PC-3 (cell line): ENCODE measurements around the gene TMEM242. TPM values are rescaled to one million over a fixed set of nuclear protein-coding genes. Genes with fewer than 3 reads are reported as not detected.

Experiments
- ATAC-seq: fragments of 200-7000 bp; cut with Tn5 transposase; 2 replicates; pipeline ENCODE4 v1.9.1; 2020; ENCODE audit warnings: mild to moderate bottlenecking, moderate library complexity
- BruUV-seq: library from RNA; stranded (reverse); fragments of 400-500 nt; replicated peaks from 2 replicates; lab custom pipeline; 2021; lab: Mats Ljungman, UMichigan
- CTCF ChIA-PET: fragments of 300-600 bp; sonication (Branson Sonifier 250); formaldehyde crosslinking; loops from one replicate; lab custom pipeline; 2022; ENCODE audit warnings: antibody characterized with exemption; lab: Charles Lee
- POLR2A ChIA-PET: fragments of 300-600 bp; sonication (Branson Sonifier 250); formaldehyde crosslinking; loops from one replicate; lab custom pipeline; 2022; ENCODE audit warnings: antibody characterized with exemption; ENCODE audit not compliant: unreplicated experiment; lab: Charles Lee
- DNase-seq: peaks from one replicate; pipeline ENCODE4 v3.0.0-alpha.2; 2015
- H2AFZ ChIP-seq: fragments of 300-600 bp; sonication (generic); 2 replicates; pipeline ENCODE4 v1.6.0; 2016; ENCODE audit warnings: antibody characterized with exemption, low read length
- H3F3A ChIP-seq: fragments of 300-600 bp; sonication (generic); one replicate; pipeline ENCODE4 v1.6.0; 2017; ENCODE audit warnings: antibody characterized with exemption, low read length, control low read depth, mild to moderate bottlenecking; ENCODE audit not compliant: unreplicated experiment
- H3K27ac ChIP-seq: fragments of 300-600 bp; sonication (generic); 2 replicates; pipeline ENCODE4 v1.5.1; 2016; ENCODE audit warnings: mild to moderate bottlenecking, low read length
- H3K27me3 ChIP-seq: fragments of 300-600 bp; sonication (generic); 2 replicates; pipeline ENCODE4 v1.6.1; 2016; ENCODE audit warnings: low read length, mixed read lengths
- H3K36me3 ChIP-seq: fragments of 300-600 bp; sonication (generic); 2 replicates; pipeline ENCODE4 v1.6.1; 2016; ENCODE audit warnings: low read depth, mixed run types, low read length, mixed read lengths
- H3K4me1 ChIP-seq: fragments of 300-600 bp; sonication (generic); 2 replicates; pipeline ENCODE4 v1.5.1; 2016; ENCODE audit warnings: low read length; ENCODE audit not compliant: insufficient read depth
- H3K4me2 ChIP-seq: fragments of 300-600 bp; sonication (generic); 2 replicates; pipeline ENCODE4 v1.6.0; 2016; ENCODE audit warnings: low read length
- H3K4me3 ChIP-seq: fragments of 300-600 bp; sonication (generic); 2 replicates; pipeline ENCODE4 v1.5.1; 2016; ENCODE audit warnings: mild to moderate bottlenecking, low read length, mixed read lengths
- H3K79me2 ChIP-seq: fragments of 300-600 bp; sonication (generic); 2 replicates; pipeline ENCODE4 v1.6.1; 2017; ENCODE audit warnings: low read length, mixed read lengths
- H3K9ac ChIP-seq: fragments of 300-600 bp; sonication (generic); 2 replicates; pipeline ENCODE4 v1.6.0; 2016; ENCODE audit warnings: mild to moderate bottlenecking, low read length
- H3K9me2 ChIP-seq: fragments of 300-600 bp; sonication (generic); replicated peaks from 2 replicates; pipeline ENCODE4 v1.6.1; 2016; ENCODE audit warnings: mixed run types, low read length, mixed read lengths
- H3K9me3 ChIP-seq: fragments of 300-600 bp; sonication (generic); 2 replicates; pipeline ENCODE4 v1.6.1; 2016; ENCODE audit warnings: low read length, mixed read lengths
- H4K20me1 ChIP-seq: fragments of 300-600 bp; sonication (generic); 2 replicates; pipeline ENCODE4 v1.6.1; 2016; ENCODE audit warnings: low read length, mixed read lengths
- CTCF ChIP-seq: fragments of 300-600 bp; sonication (generic); conservative IDR thresholded peaks from 2 replicates; pipeline ENCODE4 v1.5.1; 2017; ENCODE audit warnings: antibody characterized with exemption, low read depth, mild to moderate bottlenecking, low read length
- EZH2 ChIP-seq: fragments of 300-600 bp; sonication (generic); IDR thresholded peaks from one replicate; pipeline ENCODE4 v1.6.1; 2017; ENCODE audit warnings: antibody characterized with exemption, mild to moderate bottlenecking, low read length; ENCODE audit not compliant: unreplicated experiment
- EZH2phosphoT487 ChIP-seq: fragments of 300-600 bp; sonication (generic); IDR thresholded peaks from 2 replicates; pipeline ENCODE4 v1.6.1; 2018; ENCODE audit warnings: mild to moderate bottlenecking, antibody characterized with exemption, low read length, borderline replicate concordance
- intact Hi-C: fragments of 100-400 bp; cut with micrococcal nuclease; formaldehyde crosslinking; loops from 2 replicates; pipeline ENCODE4 v1.9.0; 2023
- total RNA-seq: library from RNA; depleted of rRNA; stranded (reverse); fragments of >200 nt; gene quantifications from 2 replicates; pipeline ENCODE4 v1.2.3, GENCODE V29; 2014

The TMEM242 gene
- total RNA-seq, 1 experiment from 2014 or later: 7.9 TPM

- H3K9me3 ChIP-seq: no peaks in the 10 kb centered on the region
- ChIA-PET POLR2A (no interaction called here), CTCF (no interaction called here)
- no peaks in the 10 kb centered on the region for H3K36me3 ChIP-seq
- no peak overlapping the region for H3K27ac ChIP-seq
- no peaks in the 10 kb centered on the region for H3K9me2 ChIP-seq
- no peaks in the 10 kb centered on the region for H3K27me3 ChIP-seq
- no peak overlapping the region for H3K4me3 ChIP-seq
- no peaks in the 10 kb centered on the region for H3K79me2 ChIP-seq
- ATAC-seq: no peak
- intact Hi-C loops: no loop called here
- DNase-seq: no peak
- no peak for TF ChIP-seq EZH2phosphoT487
- no peak for TF ChIP-seq CTCF
- TF ChIP-seq EZH2: no peak
- H3K4me2 ChIP-seq: no peak overlapping the region
- no peaks in the 10 kb centered on the region for H3F3A ChIP-seq
- no peak overlapping the region for H2AFZ ChIP-seq
- no TSS peak for BruUV-seq
- H3K4me1 ChIP-seq: no peaks in the 10 kb centered on the region
- no peaks in the 10 kb centered on the region for H4K20me1 ChIP-seq
- H3K9ac ChIP-seq: no peak overlapping the region
Measured at GRCh38 chr6:157248264-157248663, 75.1 kb downstream of the TMEM242 start.

- H4K20me1 ChIP-seq: no peaks in the 10 kb centered on the region
- no peak for DNase-seq
- H3K4me2 ChIP-seq: no peak overlapping the region
- H3K36me3 ChIP-seq: no peaks in the 10 kb centered on the region
- ATAC-seq: no peak
- no peak overlapping the region for H3K4me3 ChIP-seq
- no peak overlapping the region for H3K9ac ChIP-seq
- H3K27me3 ChIP-seq: no peaks in the 10 kb centered on the region
- BruUV-seq: no TSS peak
- TF ChIP-seq EZH2phosphoT487 (no peak), CTCF (no peak), EZH2 (no peak)
- intact Hi-C loops: no loop called here
- CTCF ChIA-PET: no interaction called here
- H3K9me2 ChIP-seq: no peaks in the 10 kb centered on the region
- H3K27ac ChIP-seq: no peak overlapping the region
- POLR2A ChIA-PET: no interaction called here
- no peaks in the 10 kb centered on the region for H3K9me3 ChIP-seq
- no peaks in the 10 kb centered on the region for H3K79me2 ChIP-seq
- no peak overlapping the region for H2AFZ ChIP-seq
- no peaks in the 10 kb centered on the region for H3K4me1 ChIP-seq
- no peaks in the 10 kb centered on the region for H3F3A ChIP-seq
Measured at GRCh38 chr6:157246771-157247484, 76.4 kb downstream of the TMEM242 start.

- Histone ChIP-seq H3F3A (no peaks in the 10 kb centered on the region), H2AFZ (no peak overlapping the region), H3K79me2 (no peaks in the 10 kb centered on the region), H3K4me3 (no peak overlapping the region), H3K9me3 (no peaks in the 10 kb centered on the region), H3K9me2 (no peaks in the 10 kb centered on the region), H3K27me3 (no peaks in the 10 kb centered on the region), H3K4me1 (no peaks in the 10 kb centered on the region), H3K9ac (no peak overlapping the region), H3K4me2 (no peak overlapping the region), H4K20me1 (no peaks in the 10 kb centered on the region), H3K27ac (no peak overlapping the region), H3K36me3 (no peaks in the 10 kb centered on the region)
- CTCF ChIA-PET: no interaction called here
- no TSS peak for BruUV-seq
- TF ChIP-seq CTCF (no peak), EZH2 (no peak), EZH2phosphoT487 (no peak)
- no peak for ATAC-seq
- no peak for DNase-seq
- POLR2A ChIA-PET: no interaction called here
- intact Hi-C loops: no loop called here
Measured at GRCh38 chr6:157246048-157246630, 77.2 kb downstream of the TMEM242 start.
